Keratinocyte (primary cell): Measurements from ENCODE around the gene PAFAH2. TPM values are rescaled to one million over a fixed set of nuclear protein-coding genes. Genes with fewer than 3 reads are reported as not detected.

Source experiments
- DNase-seq: peaks from one replicate; pipeline ENCODE4 v3.0.0-alpha.2; 2011; ENCODE audit warnings: low read depth, missing footprints, low spot score
- FAIRE-seq: peaks from 2 replicates; lab custom pipeline; 2011; peaks lifted over from hg19 to GRCh38; lab: Jason Lieb, UNC
- H2AFZ ChIP-seq: 2 replicates; pipeline ENCODE4 v1.6.0; 2012; ENCODE audit warnings: low read length, control low read depth, inconsistent platforms; ENCODE audit not compliant: control insufficient read depth
- H3K27ac ChIP-seq: 2 replicates; pipeline ENCODE4 v1.5.1; 2011; ENCODE audit warnings: low read length; ENCODE audit not compliant: control insufficient read depth, insufficient read depth
- H3K27me3 ChIP-seq: 3 replicates; pipeline ENCODE4 v1.6.0; 2011; ENCODE audit warnings: low read length; ENCODE audit not compliant: control insufficient read depth, insufficient read depth; ENCODE audit errors: extremely low read depth
- H3K36me3 ChIP-seq, 2 experiments: 2 replicates in 1 of 2; 3 replicates in 1 of 2; pipeline ENCODE4 v1.5.1; 2011; ENCODE audit warnings: low read length in 2 of 2, mild to moderate bottlenecking in 1 of 2; ENCODE audit not compliant: control insufficient read depth in 2 of 2, insufficient read depth in 2 of 2; ENCODE audit errors: extremely low read depth in 1 of 2
- H3K4me1 ChIP-seq: 3 replicates; pipeline ENCODE4 v1.5.1; 2011; ENCODE audit warnings: low read length; ENCODE audit not compliant: control insufficient read depth, insufficient read depth; ENCODE audit errors: extremely low read depth
- H3K4me2 ChIP-seq: 3 replicates; pipeline ENCODE4 v1.6.0; 2011; ENCODE audit warnings: low read depth, low read length; ENCODE audit not compliant: control insufficient read depth, insufficient read depth; ENCODE audit errors: extremely low read depth
- H3K4me3 ChIP-seq, 3 experiments: fragments of 200-600 bp in 1 of 3; sonication (generic) in 1 of 3; 2 replicates in 2 of 3; 3 replicates in 1 of 3; pipeline ENCODE4 v1.5.1; 2011 to 2016; ENCODE audit warnings: low read length in 3 of 3, mild to moderate bottlenecking in 3 of 3, control low read depth in 2 of 3, inconsistent platforms in 1 of 3, low read depth in 1 of 3, mixed read lengths in 1 of 3, mixed run types in 1 of 3, moderate library complexity in 1 of 3; ENCODE audit not compliant: control insufficient read depth in 2 of 3, insufficient read depth in 2 of 3; ENCODE audit errors: extremely low read depth in 1 of 3
- H3K79me2 ChIP-seq: 2 replicates; pipeline ENCODE4 v1.6.0; 2012; ENCODE audit warnings: low read length; ENCODE audit not compliant: control insufficient read depth, insufficient read depth
- H3K9ac ChIP-seq: 3 replicates; pipeline ENCODE4 v1.6.0; 2011; ENCODE audit warnings: low read length; ENCODE audit not compliant: control insufficient read depth, insufficient read depth; ENCODE audit errors: extremely low read depth
- H3K9me1 ChIP-seq: 3 replicates; pipeline ENCODE4 v1.6.0; 2011; ENCODE audit warnings: low read length; ENCODE audit not compliant: control insufficient read depth, insufficient read depth; ENCODE audit errors: extremely low read depth
- H3K9me3 ChIP-seq: 2 replicates; pipeline ENCODE4 v1.5.1; 2012; ENCODE audit warnings: low read depth, low read length; ENCODE audit not compliant: control insufficient read depth
- H4K20me1 ChIP-seq: 3 replicates; pipeline ENCODE4 v1.6.0; 2011; ENCODE audit warnings: low read length; ENCODE audit not compliant: control insufficient read depth, insufficient read depth; ENCODE audit errors: extremely low read depth
- EZH2 ChIP-seq: IDR thresholded peaks from one replicate; pipeline ENCODE4 v1.6.1; 2012; ENCODE audit warnings: inconsistent platforms, mild to moderate bottlenecking, low read length, moderate library complexity
- dilution Hi-C: fragments of 300-500 bp; cut with MboI; formaldehyde crosslinking; loops from one replicate; pipeline ENCODE4 v1.7.0; 2020; ENCODE audit warnings: low sequenced_read_pairs; ENCODE audit not compliant: extremely low pct_ligation_motif_present
- polyA plus RNA-seq, 5 experiments: library from polyadenylated mRNA; depleted of rRNA in 3 of 5; stranded (reverse) in 3 of 5; stranded (forward) in 1 of 5; unstranded in 1 of 5; fragments of >200 nt; gene quantifications; 1 replicate in 1 of 5; 2 replicates in 3 of 5; 3 replicates in 1 of 5; pipeline versions ENCODE4 v1.2.1 to v1.2.3, GENCODE V29; 2011 to 2012; ENCODE audit warnings: missing spikeins in 2 of 5, low read depth in 1 of 5, low replicate concordance in 1 of 5
- TF ChIP-seq, protein P1 (sequence below), 3 experiments: IDR thresholded peaks in 1 of 3; conservative IDR thresholded peaks in 1 of 3; optimal IDR thresholded peaks in 1 of 3; 2 replicates in 2 of 3; 3 replicates in 1 of 3; pipeline versions ENCODE3 to v1.5.1; 2011; ENCODE audit warnings: low read length in 3 of 3, mild to moderate bottlenecking in 3 of 3, moderate library complexity in 2 of 3, control low read depth in 1 of 3, inconsistent platforms in 1 of 3; ENCODE audit not compliant: insufficient read depth in 2 of 3; ENCODE audit errors: extremely low read depth in 1 of 3

The PAFAH2 gene
- polyA plus RNA-seq, 1 donor (not counting 4 experiments of a cell fraction or from before 2014, with no cell fraction given): 15.5 TPM

DNA sequence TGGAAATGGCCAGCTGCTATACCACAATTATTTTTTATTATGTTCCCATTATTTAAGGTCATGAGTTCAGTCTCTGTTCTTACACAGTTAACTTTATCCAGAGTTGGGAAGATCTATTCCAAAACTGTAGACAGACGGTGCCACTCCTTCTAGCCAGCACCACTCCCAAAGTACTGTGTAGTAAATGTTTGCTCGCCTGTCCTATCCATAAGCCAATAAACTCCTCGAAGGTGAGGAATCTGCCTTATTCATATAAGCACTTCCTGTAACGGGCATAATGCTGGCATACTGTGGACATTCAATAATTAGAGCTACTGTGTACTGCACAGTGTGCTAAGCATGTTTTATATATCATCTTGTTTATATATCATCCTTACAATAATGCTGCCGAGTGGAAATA is 65.5 kb downstream of the PAFAH2 start:
- H4K20me1 ChIP-seq: no peaks in the 10 kb centered on the region
- FAIRE-seq (no peak), DNase-seq (no peak)
- H3K36me3 ChIP-seq: no peaks in the 10 kb centered on the region
- H3K79me2 ChIP-seq: no peaks in the 10 kb centered on the region
- H3K4me1 ChIP-seq: peaks cover 9% of the 10 kb centered on the region
- dilution Hi-C loops: no loop called here
- H3K9me3 ChIP-seq: no peaks in the 10 kb centered on the region
- H3K27ac ChIP-seq: no peak overlapping the region
- no peak overlapping the region for H3K9ac ChIP-seq
- no peak overlapping the region for H3K4me2 ChIP-seq
- no peak overlapping the region for H3K4me3 ChIP-seq
- no peaks in the 10 kb centered on the region for H3K9me1 ChIP-seq
- no peak for TF ChIP-seq EZH2
- TF ChIP-seq, protein P1, sequence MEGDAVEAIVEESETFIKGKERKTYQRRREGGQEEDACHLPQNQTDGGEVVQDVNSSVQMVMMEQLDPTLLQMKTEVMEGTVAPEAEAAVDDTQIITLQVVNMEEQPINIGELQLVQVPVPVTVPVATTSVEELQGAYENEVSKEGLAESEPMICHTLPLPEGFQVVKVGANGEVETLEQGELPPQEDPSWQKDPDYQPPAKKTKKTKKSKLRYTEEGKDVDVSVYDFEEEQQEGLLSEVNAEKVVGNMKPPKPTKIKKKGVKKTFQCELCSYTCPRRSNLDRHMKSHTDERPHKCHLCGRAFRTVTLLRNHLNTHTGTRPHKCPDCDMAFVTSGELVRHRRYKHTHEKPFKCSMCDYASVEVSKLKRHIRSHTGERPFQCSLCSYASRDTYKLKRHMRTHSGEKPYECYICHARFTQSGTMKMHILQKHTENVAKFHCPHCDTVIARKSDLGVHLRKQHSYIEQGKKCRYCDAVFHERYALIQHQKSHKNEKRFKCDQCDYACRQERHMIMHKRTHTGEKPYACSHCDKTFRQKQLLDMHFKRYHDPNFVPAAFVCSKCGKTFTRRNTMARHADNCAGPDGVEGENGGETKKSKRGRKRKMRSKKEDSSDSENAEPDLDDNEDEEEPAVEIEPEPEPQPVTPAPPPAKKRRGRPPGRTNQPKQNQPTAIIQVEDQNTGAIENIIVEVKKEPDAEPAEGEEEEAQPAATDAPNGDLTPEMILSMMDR (optimal IDR thresholded peaks at IDR 0.05 in 1 of 3, IDR thresholded peaks at IDR 0.05 in 1 of 3, conservative IDR thresholded peaks at IDR 0.05 in 1 of 3; ENCODE audit: extremely low read depth in 1 of 3, insufficient read depth in 2 of 3, low read length in 3 of 3): no peak
- no peak overlapping the region for H2AFZ ChIP-seq
- H3K27me3 ChIP-seq: no peaks in the 10 kb centered on the region

DNA sequence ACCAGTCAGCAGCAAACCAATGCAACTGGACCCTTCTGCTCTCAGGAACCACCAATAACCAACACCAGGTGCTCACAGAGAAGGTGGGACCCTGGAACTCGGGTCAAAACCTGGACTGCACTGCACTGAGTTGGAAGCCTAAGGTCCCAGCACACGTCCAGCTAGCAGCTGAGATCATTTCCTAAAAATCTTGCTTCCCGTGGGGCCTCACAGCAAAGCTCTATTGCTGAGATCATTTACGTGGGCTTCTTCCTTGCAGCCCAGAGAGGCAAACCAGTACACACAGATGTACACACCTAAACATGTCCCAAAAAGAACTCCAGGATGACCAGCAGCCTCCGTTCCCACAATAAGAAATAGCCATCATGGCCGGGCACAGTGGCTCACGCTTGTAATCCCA is 68.8 kb downstream of the PAFAH2 start:
- DNase-seq (no peak), FAIRE-seq (no peak)
- no peak overlapping the region for H3K27ac ChIP-seq
- no peaks in the 10 kb centered on the region for H3K9me1 ChIP-seq
- no peaks in the 10 kb centered on the region for H3K79me2 ChIP-seq
- no peak overlapping the region for H3K4me3 ChIP-seq
- no peak overlapping the region for H3K4me2 ChIP-seq
- TF ChIP-seq EZH2: no peak
- TF ChIP-seq, protein P1 (optimal IDR thresholded peaks at IDR 0.05 in 1 of 3, IDR thresholded peaks at IDR 0.05 in 1 of 3, conservative IDR thresholded peaks at IDR 0.05 in 1 of 3; ENCODE audit: extremely low read depth in 1 of 3, insufficient read depth in 2 of 3, low read length in 3 of 3): no peak
- no peaks in the 10 kb centered on the region for H3K27me3 ChIP-seq
- H3K36me3 ChIP-seq: no peaks in the 10 kb centered on the region
- no peaks in the 10 kb centered on the region for H3K4me1 ChIP-seq
- no peak overlapping the region for H3K9ac ChIP-seq
- H3K9me3 ChIP-seq: no peaks in the 10 kb centered on the region
- H4K20me1 ChIP-seq: no peaks in the 10 kb centered on the region
- dilution Hi-C loops: no loop called here
- H2AFZ ChIP-seq: no peak overlapping the region
